Transverse colon (tissue), 4 donors: Measurements from ENCODE around the gene MIGA1. TPM values are rescaled to one million over a fixed set of nuclear protein-coding genes. Genes with fewer than 3 reads are reported as not detected.
"Not testable (repeated sequence)": the region's sequence is repeated elsewhere in the genome, so short reads cannot be mapped to it uniquely, and the experiment has no call there.

Experiments used
- DNase-seq: peaks from one replicate; pipeline ENCODE4 v3.0.0-alpha.2; 2019
- H3K27ac ChIP-seq, 4 donors: fragments of 200-600 bp; sonication (generic); 2 replicates each; pipeline ENCODE4 v1.5.1; 2016 to 2018; ENCODE audit warnings: inconsistent platforms in 4 of 4
- H3K27me3 ChIP-seq: fragments of 200-600 bp; sonication (generic); 2 replicates; pipeline ENCODE4 v1.5.1; 2017; ENCODE audit warnings: inconsistent platforms
- H3K36me3 ChIP-seq, 4 donors: fragments of 200-600 bp; sonication (generic); 2 replicates each; pipeline ENCODE4 v1.5.1; 2017 to 2019; ENCODE audit warnings: inconsistent platforms in 4 of 4
- H3K4me1 ChIP-seq, 4 donors: fragments of 200-600 bp; sonication (generic); 2 replicates each; pipeline ENCODE4 v1.5.1; 2017 to 2020; ENCODE audit warnings: inconsistent platforms in 4 of 4
- H3K4me3 ChIP-seq, 4 donors: fragments of 200-600 bp; sonication (generic); 1 replicate in 1 of 4; 2 replicates in 3 of 4; pipeline versions ENCODE4 v1.5.1 to v1.6.1; 2017 to 2019; ENCODE audit warnings: inconsistent platforms in 4 of 4
- H3K9me3 ChIP-seq, 2 donors: fragments of 200-600 bp; sonication (generic); 2 replicates each; pipeline ENCODE4 v1.5.1; 2017 to 2019; ENCODE audit warnings: inconsistent platforms in 2 of 2
- EP300 ChIP-seq: sonication (generic); formaldehyde crosslinking; IDR thresholded peaks from one replicate; pipeline ENCODE4 v1.6.1; 2017; ENCODE audit warnings: antibody characterized with exemption, low read depth
- POLR2A ChIP-seq: fragments of 450-650 bp; IDR thresholded peaks from one replicate; pipeline ENCODE4 v1.6.1; 2016; ENCODE audit warnings: antibody characterized with exemption, mild to moderate bottlenecking, moderate library complexity
- POLR2AphosphoS5 ChIP-seq, 3 donors: sonication (generic); formaldehyde crosslinking; IDR thresholded peaks; one replicate each; pipeline ENCODE4 v1.6.1; 2016; ENCODE audit warnings: antibody characterized with exemption in 3 of 3
- WGBS, 2 donors: methylation state at CpG; one replicate each; pipeline ENCODE4 v1.1.5; 2018; ENCODE audit warnings: low coverage in 1 of 2; 5-methylcytosine and 5-hydroxymethylcytosine counted together
- in situ Hi-C, 4 donors: fragments of 200-750 bp; cut with MboI; loops; one replicate each; pipeline versions ENCODE4 v1.15.0 to v1.15.1; 2017; ENCODE audit warnings: low sequenced_read_pairs in 3 of 4, low pct_ligation_motif_present in 1 of 4, low pct_unique_long_range_greater_than_20kb in 1 of 4
- intact Hi-C: fragments of 100-400 bp; cut with DNase I; formaldehyde crosslinking; loops from one replicate; pipeline ENCODE4 v1.15.1; 2023; ENCODE audit warnings: low total_unique reads
- total RNA-seq, 4 donors: library from RNA; depleted of rRNA; stranded (reverse); fragments of >200 nt; gene quantifications; one replicate each; pipeline ENCODE4 v1.1.0, GENCODE V29; 2016
- TF ChIP-seq, protein P1 (sequence below), 5 experiments: fragments of 200-600 bp in 3 of 5; fragments of 450-650 bp in 2 of 5; sonication (generic) in 3 of 5; IDR thresholded peaks; 1 replicate in 2 of 5; 2 replicates in 3 of 5; pipeline ENCODE4 v1.5.1; 2016 to 2017; ENCODE audit warnings: antibody characterized with exemption in 5 of 5, inconsistent platforms in 3 of 5, mild to moderate bottlenecking in 2 of 5, moderate library complexity in 1 of 5

Gene MIGA1
- total RNA-seq, 4 donors from 2014 or later: 8.2 to 19.1 (median 18.0) TPM

DNA sequence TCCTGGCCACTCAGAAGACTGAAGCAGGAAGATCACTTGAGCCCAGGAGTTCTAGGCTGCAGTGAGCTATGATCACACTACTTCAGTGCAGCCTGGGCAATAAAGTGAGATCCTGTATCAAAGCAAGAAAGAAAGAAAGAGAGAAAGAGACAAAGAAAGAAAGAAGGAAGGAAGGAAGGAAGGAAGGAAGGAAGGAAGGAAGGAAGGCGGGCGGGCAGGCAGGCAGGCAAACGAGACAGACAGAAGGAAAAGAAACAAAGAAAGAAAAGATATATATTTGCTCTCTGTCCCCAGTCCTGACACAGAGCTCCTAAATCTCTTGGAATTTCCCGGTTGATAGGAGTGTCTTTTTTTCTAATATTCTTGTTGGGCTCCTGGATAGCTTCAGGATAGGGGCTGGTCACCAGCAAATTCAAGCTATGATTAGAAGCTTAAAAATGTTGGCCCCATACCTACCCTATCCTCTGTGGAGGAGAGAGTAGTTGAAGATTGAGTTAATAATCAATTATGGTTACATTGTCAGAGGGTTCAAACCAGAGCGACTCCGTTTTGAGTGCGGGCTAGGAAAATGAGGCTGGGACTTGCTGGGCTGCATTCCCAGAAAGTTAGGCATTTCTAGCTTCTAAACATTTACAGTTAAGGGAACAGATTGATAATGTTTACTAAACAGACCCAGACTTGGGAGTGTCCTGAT lies 3.3 kb upstream of the MIGA1 start:
- 67 to 76% methylated on average over 1 to 7 of the region's 7 CpGs for WGBS, 2 donors
- intact Hi-C loops (no loop called here), in situ Hi-C loops (no loop called here)
- Histone ChIP-seq H3K27me3 (no peaks in the 10 kb centered on the region), H3K9me3 (no peaks in the 10 kb centered on the region), H3K4me1 (peaks cover 0 to 20% (median 2%) of the 10 kb centered on the region in 4 donors), H3K36me3 (no peaks in the 10 kb centered on the region), H3K27ac (no peak overlapping the region), H3K4me3 (no peak overlapping the region)
- TF ChIP-seq EP300: no peak
- TF ChIP-seq POLR2AphosphoS5 (IDR thresholded peaks at IDR 0.05): no peak
- TF ChIP-seq, protein P1, sequence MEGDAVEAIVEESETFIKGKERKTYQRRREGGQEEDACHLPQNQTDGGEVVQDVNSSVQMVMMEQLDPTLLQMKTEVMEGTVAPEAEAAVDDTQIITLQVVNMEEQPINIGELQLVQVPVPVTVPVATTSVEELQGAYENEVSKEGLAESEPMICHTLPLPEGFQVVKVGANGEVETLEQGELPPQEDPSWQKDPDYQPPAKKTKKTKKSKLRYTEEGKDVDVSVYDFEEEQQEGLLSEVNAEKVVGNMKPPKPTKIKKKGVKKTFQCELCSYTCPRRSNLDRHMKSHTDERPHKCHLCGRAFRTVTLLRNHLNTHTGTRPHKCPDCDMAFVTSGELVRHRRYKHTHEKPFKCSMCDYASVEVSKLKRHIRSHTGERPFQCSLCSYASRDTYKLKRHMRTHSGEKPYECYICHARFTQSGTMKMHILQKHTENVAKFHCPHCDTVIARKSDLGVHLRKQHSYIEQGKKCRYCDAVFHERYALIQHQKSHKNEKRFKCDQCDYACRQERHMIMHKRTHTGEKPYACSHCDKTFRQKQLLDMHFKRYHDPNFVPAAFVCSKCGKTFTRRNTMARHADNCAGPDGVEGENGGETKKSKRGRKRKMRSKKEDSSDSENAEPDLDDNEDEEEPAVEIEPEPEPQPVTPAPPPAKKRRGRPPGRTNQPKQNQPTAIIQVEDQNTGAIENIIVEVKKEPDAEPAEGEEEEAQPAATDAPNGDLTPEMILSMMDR (IDR thresholded peaks at IDR 0.05): no peak
- TF ChIP-seq POLR2A: no peak
- no peak for DNase-seq

- Histone ChIP-seq H3K27me3 (no peaks in the 10 kb centered on the region), H3K27ac (no peak overlapping the region), H3K9me3 (no peaks in the 10 kb centered on the region), H3K36me3 (peaks cover 0 to 25% (median 2%) of the 10 kb centered on the region in 4 donors), H3K4me1 (peaks cover 0 to 34% (median 2%) of the 10 kb centered on the region in 4 donors), H3K4me3 (no peak overlapping the region)
- no peak for DNase-seq
- TF ChIP-seq POLR2AphosphoS5 (IDR thresholded peaks at IDR 0.05): no peak
- TF ChIP-seq, protein P1 (IDR thresholded peaks at IDR 0.05): no peak
- no peak for TF ChIP-seq EP300
- TF ChIP-seq POLR2A: no peak
- 82 to 92% methylated on average over 1 of the region's 1 CpG for WGBS, 2 donors
- intact Hi-C loops (no loop called here), in situ Hi-C loops (no loop called here)
Measured at GRCh38 chr1:77781683-77782082, 2.2 kb downstream of the MIGA1 start.

DNA sequence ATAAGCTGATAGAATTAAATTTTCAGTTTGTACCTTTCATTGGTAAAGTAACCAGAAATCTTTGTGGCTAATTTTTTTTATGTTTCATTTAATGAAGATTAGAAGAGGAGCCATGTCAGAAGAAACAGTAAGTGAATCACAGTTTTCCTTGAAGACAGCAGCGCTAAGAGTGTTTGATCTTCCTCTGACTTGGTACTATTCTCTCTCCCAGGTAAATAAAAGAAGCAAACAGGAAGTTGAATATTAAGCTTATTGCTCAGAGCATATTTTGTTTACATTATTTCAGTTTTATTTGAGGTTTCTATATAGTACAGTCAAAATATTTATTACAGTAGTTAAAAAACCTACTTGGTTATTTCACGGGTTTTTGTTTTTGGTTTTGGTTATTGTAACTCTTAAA lies 3.7 kb downstream of the MIGA1 start:
- intact Hi-C loops: no loop called here
- peaks cover 0 to 34% (median 2%) of the 10 kb centered on the region in 4 donors for H3K4me1 ChIP-seq
- WGBS, 2 donors: 32 to 56% methylated on average over 2 of the region's 2 CpGs
- H3K36me3 ChIP-seq: peaks cover 0 to 30% (median 2%) of the 10 kb centered on the region in 4 donors
- TF ChIP-seq EP300 (no peak), POLR2A (no peak), POLR2AphosphoS5 (IDR thresholded peaks at IDR 0.05) (no peak)
- TF ChIP-seq, protein P1 (IDR thresholded peaks at IDR 0.05): no peak
- H3K27ac ChIP-seq: no peak overlapping the region
- H3K4me3 ChIP-seq: no peak overlapping the region
- in situ Hi-C loops: no loop called here
- H3K27me3 ChIP-seq: no peaks in the 10 kb centered on the region
- no peak for DNase-seq
- no peaks in the 10 kb centered on the region for H3K9me3 ChIP-seq

DNA sequence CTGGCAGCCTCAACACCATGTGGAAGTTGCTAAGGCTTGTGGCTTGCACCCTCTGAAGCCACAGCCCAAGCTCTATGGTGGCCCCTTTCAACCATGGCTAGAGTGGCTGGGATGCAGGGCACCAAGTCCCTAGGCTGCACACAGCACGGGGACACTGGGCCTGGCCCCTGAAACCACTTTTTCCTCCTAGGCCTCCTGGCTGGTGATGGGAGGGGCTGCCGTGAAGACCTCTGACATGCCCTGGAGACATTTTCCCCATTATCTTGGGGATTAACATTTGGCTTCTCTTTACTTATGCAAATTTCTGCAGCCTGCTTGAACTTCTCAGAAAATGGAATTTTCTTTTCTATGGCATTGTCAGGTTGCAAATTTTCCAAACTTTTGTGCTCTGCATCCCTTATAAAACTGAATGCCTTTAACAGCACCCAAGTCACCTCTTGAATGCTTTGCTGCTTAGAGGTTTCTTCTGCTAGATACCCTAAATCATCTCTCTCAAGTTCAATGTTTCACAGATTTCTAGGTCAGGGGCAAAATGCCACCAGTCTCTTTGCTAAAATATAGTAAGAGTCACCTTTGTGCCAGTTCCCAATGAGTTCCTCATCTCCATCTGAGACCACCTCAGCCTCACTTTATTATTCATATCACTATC lies 6.8 kb downstream of the MIGA1 start:
- H3K27ac ChIP-seq, H3K4me3 ChIP-seq, H3K9me3 ChIP-seq, DNase-seq, H3K27me3 ChIP-seq, intact Hi-C loops, in situ Hi-C loops: not testable (repeated sequence)
- 100% methylated on average over 2 of the region's 2 CpGs; no CpG with 5 or more reads in 1 of the 2 donors for WGBS, 2 donors
- peaks cover 0 to 13% (median 0%) of the 10 kb centered on the region in 4 donors for H3K4me1 ChIP-seq
- peaks cover 0 to 39% (median 2%) of the 10 kb centered on the region in 4 donors for H3K36me3 ChIP-seq
